NT2/D1 (cell line): ENCODE data around the gene CCDC50.

Experiments
- YY1 ChIP-seq: IDR thresholded peaks from 2 replicates; pipeline ENCODE4 v1.6.1; 2011; ENCODE audit not compliant: insufficient read length, insufficient read depth
- ZNF274 ChIP-seq: IDR thresholded peaks from 2 replicates; pipeline ENCODE4 v1.6.1; 2011; ENCODE audit warnings: mild to moderate bottlenecking, low read depth, low read length

DNA sequence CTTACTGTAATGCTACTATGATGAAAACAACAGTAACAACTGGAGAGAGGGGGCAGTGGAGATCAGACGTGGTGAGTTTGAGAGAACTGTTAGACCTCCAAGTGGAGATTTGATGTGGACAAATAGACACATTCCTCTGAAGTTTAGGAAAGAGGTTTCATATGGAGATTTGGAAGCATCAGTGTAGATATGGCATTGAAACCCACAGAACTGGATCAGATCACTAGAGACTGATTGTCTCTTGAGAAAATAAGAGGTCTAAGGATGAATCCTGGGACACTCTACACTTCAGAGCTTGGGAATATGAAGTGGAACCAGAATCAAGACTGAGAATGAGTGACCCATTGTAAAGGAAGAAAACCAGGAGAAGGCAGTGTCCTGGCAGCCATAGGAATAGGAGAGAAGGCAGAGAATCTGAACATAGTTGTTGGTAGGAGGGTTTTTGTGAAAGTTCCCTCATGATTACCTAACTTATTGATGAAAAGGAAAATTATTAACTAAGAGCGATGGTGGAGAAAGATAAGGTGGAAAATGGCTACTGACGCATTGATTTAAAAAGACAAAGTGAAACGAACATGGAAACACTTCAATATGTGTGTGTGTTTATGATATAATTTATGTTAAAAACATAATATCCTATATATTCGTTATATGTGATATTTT lies 102.1 kb downstream of the CCDC50 start:
- TF ChIP-seq ZNF274 (no peak), YY1 (no peak)
